Spleen (tissue), 11 donors: ENCODE results near the gene BMP5. TPM values are rescaled to one million over a fixed set of nuclear protein-coding genes. Genes with fewer than 3 reads are reported as not detected.

Experiments
- DNase-seq: peaks from one replicate; pipeline ENCODE4 v3.0.0-alpha.2; 2020
- H3K27ac ChIP-seq, 8 donors: fragments of 200-600 bp; sonication (generic) in 7 of 8; 1 replicate in 4 of 8; 2 replicates in 4 of 8; pipeline versions ENCODE4 v1.5.0 to v1.8.0; 2016 to 2021; ENCODE audit warnings: inconsistent platforms in 4 of 8, mild to moderate bottlenecking in 4 of 8, moderate library complexity in 1 of 8
- H3K27me3 ChIP-seq, 7 donors: fragments of 200-600 bp; sonication (generic) in 6 of 7; replicated peaks in 1 of 7; 1 replicate in 4 of 7; 2 replicates in 3 of 7; pipeline versions ENCODE4 v1.5.0 to v1.8.0; 2016 to 2021; ENCODE audit warnings: inconsistent platforms in 3 of 7, mild to moderate bottlenecking in 1 of 7
- H3K36me3 ChIP-seq, 6 donors: fragments of 200-600 bp; sonication (generic) in 5 of 6; 1 replicate in 4 of 6; 2 replicates in 2 of 6; pipeline versions ENCODE4 v1.5.0 to v1.8.0; 2016 to 2021; ENCODE audit warnings: inconsistent platforms in 2 of 6
- H3K4me1 ChIP-seq, 6 donors: fragments of 200-600 bp; sonication (generic) in 5 of 6; 1 replicate in 3 of 6; 2 replicates in 3 of 6; pipeline versions ENCODE4 v1.5.0 to v1.8.0; 2016 to 2021; ENCODE audit warnings: inconsistent platforms in 3 of 6
- H3K4me3 ChIP-seq, 8 donors: fragments of 200-600 bp; sonication (generic) in 7 of 8; 1 replicate in 4 of 8; 2 replicates in 4 of 8; pipeline versions ENCODE4 v1.5.0 to v1.8.0; 2016 to 2021; ENCODE audit warnings: inconsistent platforms in 4 of 8, mild to moderate bottlenecking in 4 of 8, moderate library complexity in 2 of 8
- H3K9me3 ChIP-seq, 8 donors: fragments of 200-600 bp; sonication (generic) in 7 of 8; 1 replicate in 4 of 8; 2 replicates in 4 of 8; pipeline versions ENCODE4 v1.5.0 to v1.8.0; 2016 to 2021; ENCODE audit warnings: inconsistent platforms in 4 of 8
- CTCF ChIP-seq, 11 experiments: fragments of 200-600 bp in 7 of 11; fragments of 450-650 bp in 4 of 11; sonication (generic) in 4 of 11; IDR thresholded peaks in 8 of 11; conservative IDR thresholded peaks in 3 of 11; 1 replicate in 7 of 11; 2 replicates in 4 of 11; pipeline versions ENCODE4 v1.4.0 to v1.8.0; 2016 to 2021; ENCODE audit warnings: antibody characterized with exemption in 11 of 11, inconsistent platforms in 4 of 11, mild to moderate bottlenecking in 1 of 11
- POLR2A ChIP-seq, 3 donors: fragments of 450-650 bp; IDR thresholded peaks; one replicate each; pipeline ENCODE4 v1.5.1; 2017; ENCODE audit warnings: antibody characterized with exemption in 3 of 3, mild to moderate bottlenecking in 1 of 3
- POLR2AphosphoS5 ChIP-seq, 3 donors: sonication (generic); formaldehyde crosslinking; IDR thresholded peaks; one replicate each; pipeline ENCODE4 v1.5.1; 2017; ENCODE audit warnings: antibody characterized with exemption in 3 of 3
- WGBS, 5 donors: extraction: QIAGEN DNeasy Blood & Tissue Kit in 3 of 5; methylation state at CpG; one replicate each; pipeline versions ENCODE4 v1.1.5 to v1.1.7; 2013 to 2018; 5-methylcytosine and 5-hydroxymethylcytosine counted together
- intact Hi-C: fragments of 100-400 bp; cut with DNase I; formaldehyde crosslinking; loops from one replicate; pipeline ENCODE4 v1.15.0; 2023; ENCODE audit warnings: low total_unique reads
- polyA plus RNA-seq, 3 donors: library from polyadenylated mRNA; stranded (reverse); fragments of 200-250 nt; gene quantifications; one replicate each; pipeline ENCODE4 v1.2.1, GENCODE V29; 2013
- total RNA-seq, 7 donors: library from RNA; depleted of rRNA in 3 of 7; stranded (reverse); fragments of >200 nt in 3 of 7; fragmentation: NEBNext Ultra II Directional in 4 of 7; extraction: Animal tissue kit (Norgen Biotek cat#: 25700) in 4 of 7; gene quantifications; one replicate each; pipeline versions ENCODE4 v1.1.0 to v1.2.1, GENCODE V29; 2016 to 2021
- donor health status: healthy with polysubstance abuse.
- donor health status: DM: no; HTN: no; CAD: no; lungs with moderate emphysema.
- donor health status: DM: no; HTN: no; CAD: no.
- donor health status: Bipolar disorder and iron deficiency.
- donor health status: healthy.
- donor health status: DM: no; HTN: no; CAD: no.
- donor health status: DM: yes; HTN: yes; CAD: no.

BMP5 gene
- total and polyA plus RNA-seq, 10 donors: not detected

DNA sequence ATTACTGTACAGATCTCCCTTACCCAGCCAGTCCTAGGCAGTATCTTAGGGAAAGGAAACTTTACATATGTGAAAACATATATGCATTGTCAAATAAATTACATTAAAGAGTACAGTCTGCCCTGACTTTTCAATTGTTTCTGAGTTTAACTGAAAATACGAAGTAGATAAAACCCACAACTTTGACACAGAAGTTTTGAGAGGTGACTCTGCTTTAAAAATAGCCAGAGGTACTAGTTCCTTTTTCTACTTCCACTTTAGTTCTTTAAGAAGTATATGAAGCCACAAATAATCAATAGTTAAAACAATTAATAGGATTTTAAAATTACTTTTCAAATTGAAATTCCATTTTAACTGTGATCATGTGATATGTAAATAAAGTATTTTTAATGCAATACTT is 62.9 kb downstream of the BMP5 start:
- Histone ChIP-seq H3K27ac (no peak overlapping the region), H3K36me3 (no peaks in the 10 kb centered on the region), H3K4me1 (no peaks in the 10 kb centered on the region), H3K27me3 (no peaks in the 10 kb centered on the region), H3K4me3 (no peak overlapping the region), H3K9me3 (peaks cover 0 to 10% (median 0%) of the 10 kb centered on the region in 8 donors)
- no peak for DNase-seq
- intact Hi-C loops: no loop called here
- WGBS, 5 donors: 20 to 40% (median 25%) methylated on average over 1 of the region's 1 CpG
- TF ChIP-seq POLR2A (IDR thresholded peaks at IDR 0.05) (no peak), POLR2AphosphoS5 (IDR thresholded peaks at IDR 0.05) (no peak), CTCF (IDR thresholded peaks at IDR 0.05 in 8 of 11, conservative IDR thresholded peaks at IDR 0.05 in 3 of 11) (no peak)

- no peaks in the 10 kb centered on the region for H3K36me3 ChIP-seq
- H3K4me1 ChIP-seq: no peaks in the 10 kb centered on the region
- no peak for DNase-seq
- WGBS, 5 donors: 73 to 89% (median 78%) methylated on average over 3 of the region's 3 CpGs
- no peak overlapping the region for H3K4me3 ChIP-seq
- no peaks in the 10 kb centered on the region for H3K27me3 ChIP-seq
- intact Hi-C loops: no loop called here
- peaks cover 0 to 16% (median 0%) of the 10 kb centered on the region in 8 donors for H3K9me3 ChIP-seq
- TF ChIP-seq POLR2AphosphoS5 (IDR thresholded peaks at IDR 0.05) (no peak), POLR2A (IDR thresholded peaks at IDR 0.05) (no peak), CTCF (IDR thresholded peaks at IDR 0.05 in 8 of 11, conservative IDR thresholded peaks at IDR 0.05 in 3 of 11) (no peak)
- H3K27ac ChIP-seq: no peak overlapping the region
Observed at GRCh38 chr6:55811074-55811473, 64.3 kb downstream of the BMP5 start.

- no peaks in the 10 kb centered on the region for H3K4me1 ChIP-seq
- intact Hi-C loops: no loop called here
- no peak overlapping the region for H3K4me3 ChIP-seq
- no peaks in the 10 kb centered on the region for H3K27me3 ChIP-seq
- peaks cover 0 to 29% (median 0%) of the 10 kb centered on the region in 8 donors for H3K9me3 ChIP-seq
- TF ChIP-seq POLR2A (IDR thresholded peaks at IDR 0.05) (no peak), CTCF (IDR thresholded peaks at IDR 0.05 in 8 of 11, conservative IDR thresholded peaks at IDR 0.05 in 3 of 11) (no peak), POLR2AphosphoS5 (IDR thresholded peaks at IDR 0.05) (no peak)
- no peak overlapping the region for H3K27ac ChIP-seq
- no peaks in the 10 kb centered on the region for H3K36me3 ChIP-seq
- no peak for DNase-seq
- 88 to 98% (median 91%) methylated on average over 4 of the region's 4 CpGs for WGBS, 5 donors
Observed at GRCh38 chr6:55802259-55802658, 73.1 kb downstream of the BMP5 start.

DNA sequence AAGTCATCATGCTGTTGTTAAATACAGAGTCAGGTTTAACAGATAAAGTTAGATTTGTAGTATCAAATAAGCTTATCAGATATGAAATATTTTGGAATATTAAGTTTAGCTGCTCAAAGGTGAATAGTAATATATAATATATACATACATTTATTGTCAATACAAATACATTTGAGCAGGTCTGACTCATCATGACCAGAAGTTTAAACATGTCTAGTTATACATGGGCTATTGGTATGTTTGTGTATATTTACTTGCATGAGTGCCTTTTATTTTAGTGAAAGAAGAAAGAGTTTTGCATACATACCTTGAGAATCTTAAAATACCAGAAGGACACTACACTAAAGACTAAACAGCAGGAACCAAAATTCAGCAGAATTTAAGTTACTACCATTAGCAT is 76.8 kb downstream of the BMP5 start:
- intact Hi-C loops: no loop called here
- no peak for DNase-seq
- H3K27ac ChIP-seq: no peak overlapping the region
- peaks cover 0 to 17% (median 0%) of the 10 kb centered on the region in 8 donors for H3K9me3 ChIP-seq
- H3K4me3 ChIP-seq: no peak overlapping the region
- H3K4me1 ChIP-seq: no peaks in the 10 kb centered on the region
- H3K36me3 ChIP-seq: no peaks in the 10 kb centered on the region
- TF ChIP-seq POLR2AphosphoS5 (IDR thresholded peaks at IDR 0.05) (no peak), CTCF (IDR thresholded peaks at IDR 0.05 in 8 of 11, conservative IDR thresholded peaks at IDR 0.05 in 3 of 11) (no peak), POLR2A (IDR thresholded peaks at IDR 0.05) (no peak)
- no peaks in the 10 kb centered on the region for H3K27me3 ChIP-seq
